GM12872 (cell line): ENCODE measurements around the gene BMAL1.

ENCODE experiments used
- TF ChIP-seq, protein P1 (sequence below): IDR thresholded peaks from 3 replicates; pipeline ENCODE4 v1.5.1; 2011; ENCODE audit warnings: low read depth, mild to moderate bottlenecking, low read length, moderate library complexity; ENCODE audit not compliant: insufficient read depth

The BMAL1 gene

GRCh38 chr11:13358596-13359270 is 81.1 kb downstream of the BMAL1 start:
- TF ChIP-seq, protein P1, sequence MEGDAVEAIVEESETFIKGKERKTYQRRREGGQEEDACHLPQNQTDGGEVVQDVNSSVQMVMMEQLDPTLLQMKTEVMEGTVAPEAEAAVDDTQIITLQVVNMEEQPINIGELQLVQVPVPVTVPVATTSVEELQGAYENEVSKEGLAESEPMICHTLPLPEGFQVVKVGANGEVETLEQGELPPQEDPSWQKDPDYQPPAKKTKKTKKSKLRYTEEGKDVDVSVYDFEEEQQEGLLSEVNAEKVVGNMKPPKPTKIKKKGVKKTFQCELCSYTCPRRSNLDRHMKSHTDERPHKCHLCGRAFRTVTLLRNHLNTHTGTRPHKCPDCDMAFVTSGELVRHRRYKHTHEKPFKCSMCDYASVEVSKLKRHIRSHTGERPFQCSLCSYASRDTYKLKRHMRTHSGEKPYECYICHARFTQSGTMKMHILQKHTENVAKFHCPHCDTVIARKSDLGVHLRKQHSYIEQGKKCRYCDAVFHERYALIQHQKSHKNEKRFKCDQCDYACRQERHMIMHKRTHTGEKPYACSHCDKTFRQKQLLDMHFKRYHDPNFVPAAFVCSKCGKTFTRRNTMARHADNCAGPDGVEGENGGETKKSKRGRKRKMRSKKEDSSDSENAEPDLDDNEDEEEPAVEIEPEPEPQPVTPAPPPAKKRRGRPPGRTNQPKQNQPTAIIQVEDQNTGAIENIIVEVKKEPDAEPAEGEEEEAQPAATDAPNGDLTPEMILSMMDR, result no peak

DNA sequence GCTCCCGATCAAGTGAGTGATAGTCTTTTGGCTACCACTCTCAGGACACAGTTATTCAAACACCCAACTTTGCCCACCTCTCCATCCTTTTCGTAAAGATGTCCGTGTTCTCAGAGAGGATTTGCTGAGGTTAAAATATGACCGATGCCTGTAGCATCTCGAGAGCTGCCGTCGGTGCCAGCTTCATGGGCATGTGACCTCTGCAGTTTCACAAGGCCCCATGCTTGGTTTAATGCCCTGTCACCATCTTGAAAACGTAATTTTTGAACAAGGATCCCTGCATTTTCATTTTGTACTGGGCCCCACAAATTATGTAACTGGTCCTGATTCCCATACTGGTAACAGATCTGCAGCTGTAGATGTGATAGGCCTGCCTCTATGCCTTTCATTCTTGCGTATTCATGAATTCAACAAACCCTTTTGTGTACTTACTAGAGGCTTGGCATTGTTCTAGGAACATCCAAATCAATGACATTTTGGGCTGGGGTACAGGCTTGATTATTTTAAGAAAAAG is 85.1 kb downstream of the BMAL1 start:
- TF ChIP-seq, protein P1, result no peak

- TF ChIP-seq, protein P1, result no peak
Observed at GRCh38 chr11:13364388-13364787, 86.8 kb downstream of the BMAL1 start.

GRCh38 chr11:13366266-13367026 is 88.9 kb downstream of the BMAL1 start:
- TF ChIP-seq, protein P1, result no peak

DNA sequence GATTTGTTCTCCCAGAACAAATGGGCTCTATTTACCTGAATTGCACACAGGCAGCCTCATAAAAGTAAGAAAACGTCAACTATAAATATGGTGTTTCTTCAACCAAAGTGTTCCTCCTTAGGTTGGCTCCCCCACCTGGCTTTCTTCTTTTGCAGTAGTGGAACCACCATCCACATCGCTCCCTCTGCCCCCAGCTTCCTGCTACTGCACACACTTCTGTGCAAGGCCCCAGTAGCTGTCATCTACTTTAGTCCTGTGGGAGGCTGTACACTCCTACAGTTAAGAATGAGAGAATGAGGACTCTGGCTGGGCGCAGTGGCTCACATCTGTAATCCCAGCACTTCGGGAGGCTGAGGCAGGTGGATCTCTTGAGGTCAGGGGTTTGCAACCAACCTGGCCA is 89.5 kb downstream of the BMAL1 start:
- TF ChIP-seq, protein P1, result no peak

DNA sequence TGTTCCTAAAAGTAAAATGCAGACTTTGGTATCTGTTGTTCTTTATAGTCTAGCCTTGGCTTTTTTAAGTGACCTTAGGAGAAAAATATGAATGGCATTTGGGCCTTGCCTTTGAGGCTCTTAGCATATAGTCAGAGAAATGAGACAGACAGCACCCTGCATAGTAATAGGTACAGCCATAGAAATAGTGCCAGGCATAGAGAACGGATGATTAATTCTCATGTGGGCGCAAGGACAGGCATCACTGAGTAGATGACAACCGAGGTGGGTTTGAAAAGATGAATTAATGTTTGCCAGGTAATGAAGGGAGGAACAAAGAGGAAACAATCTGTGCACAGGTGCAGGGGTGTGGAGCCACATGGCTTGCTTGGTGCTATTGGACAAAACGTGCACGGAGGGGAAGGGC is 90.5 kb downstream of the BMAL1 start:
- TF ChIP-seq, protein P1, result no peak

- TF ChIP-seq, protein P1, result no peak
Observed at GRCh38 chr11:13373216-13373615, 95.6 kb downstream of the BMAL1 start.
